Muscle of arm (tissue), 12 donors: Measurements from ENCODE around the gene ACHE. TPM values are rescaled to one million over a fixed set of nuclear protein-coding genes. Genes with fewer than 3 reads are reported as not detected.

Source experiments
- DNase-seq: peaks from one replicate; pipeline ENCODE4 v3.0.0-alpha.2; 2013
- polyA plus RNA-seq, 12 donors: library from polyadenylated mRNA; unstranded; fragments of 120-200 nt; gene quantifications; one replicate each; pipeline ENCODE4 v1.2.1, GENCODE V29; 2013; ENCODE audit not compliant: insufficient read length in 12 of 12

The ACHE gene
- polyA plus RNA-seq, 12 donors, result 18.9 to 126 (median 70.5) TPM; not detected in 1

GRCh38 chr7:100886936-100887515, 8.7 kb downstream of the ACHE start:
- no peak for DNase-seq

- DNase-seq, result no peak
Measured at GRCh38 chr7:100886142-100886935, 9.3 kb downstream of the ACHE start.

GRCh38 chr7:100885440-100886141, 10.1 kb downstream of the ACHE start:
- DNase-seq, result no peak

- DNase-seq, result no peak
Measured at GRCh38 chr7:100884736-100885439, 10.8 kb downstream of the ACHE start.

GRCh38 chr7:100882785-100883526, 12.7 kb downstream of the ACHE start:
- no peak for DNase-seq

- DNase-seq, result no peak
Measured at GRCh38 chr7:100882201-100882600, 13.5 kb downstream of the ACHE start.

- no peak for DNase-seq
Measured at GRCh38 chr7:100881136-100881535, 14.6 kb downstream of the ACHE start.

GRCh38 chr7:100880645-100881044, 15.0 kb downstream of the ACHE start:
- no peak for DNase-seq

- no peak for DNase-seq
Measured at GRCh38 chr7:100879685-100880261, 15.9 kb downstream of the ACHE start.

- no peak for DNase-seq
Measured at GRCh38 chr7:100878685-100879084, 17.0 kb downstream of the ACHE start.

- DNase-seq, result no peak
Measured at GRCh38 chr7:100878013-100878412, 17.7 kb downstream of the ACHE start.

GRCh38 chr7:100875356-100875751, 20.3 kb downstream of the ACHE start:
- no peak for DNase-seq

- DNase-seq, result peak; percentile 99
Measured at GRCh38 chr7:100874577-100875355, 20.9 kb downstream of the ACHE start, which contains the start of gene SRRT. Gene SRRT (plus strand): TSS chr7:100875103. CDS start chr7:100875591, 488 bp downstream.

GRCh38 chr7:100874300-100874576, 21.4 kb downstream of the ACHE start:
- DNase-seq, result no peak

GRCh38 chr7:100873599-100874299, 21.9 kb downstream of the ACHE start:
- no peak for DNase-seq

- DNase-seq, result no peak
Measured at GRCh38 chr7:100867776-100868485, 27.8 kb downstream of the ACHE start.

- DNase-seq, result peak; percentile 95
Measured at GRCh38 chr7:100867040-100867775, 28.5 kb downstream of the ACHE start, which contains the start of gene TRIP6. Gene TRIP6 (plus strand): TSS chr7:100867387. CDS start chr7:100867498, 111 bp downstream.

GRCh38 chr7:100866729-100867039, 29.0 kb downstream of the ACHE start:
- no peak for DNase-seq
